Measurements from ENCODE around the gene PTPRT. TPM values are rescaled to one million over a fixed set of nuclear protein-coding genes. Genes with fewer than 3 reads are reported as not detected.

PTPRT gene
- total and polyA plus RNA-seq, 4 donors = 0.14 to 2.8 (median 0.40) TPM

GRCh38 chr20:42313704-42314103, 876.0 kb downstream of the PTPRT start (continued):
- TF ChIP-seq CTCF (IDR thresholded peaks at IDR 0.05; ENCODE audit: low read depth, low read length, missing input control) = no peak
- TF ChIP-seq EGR1 (IDR thresholded peaks at IDR 0.05; ENCODE audit: low read depth in 2 of 2) = no peak

- no peak overlapping the region for H3K4me3 ChIP-seq (ENCODE audit: low read depth in 1 of 3, low read length in 3 of 3)
- WGBS = 63% methylated on average over 4 of the region's 4 CpGs
Observed at GRCh38 chr20:42309050-42309449, 880.7 kb downstream of the PTPRT start.

GRCh38 chr20:42308171-42308570, 881.5 kb downstream of the PTPRT start:
- no peaks in the 10 kb centered on the region for H3K4me1 ChIP-seq (ENCODE audit: control insufficient read depth in 4 of 4, insufficient read depth in 4 of 4, low read length in 3 of 4)
- H3K9me3 ChIP-seq (ENCODE audit: control insufficient read depth in 4 of 4, low read length in 3 of 4) = no peaks in the 10 kb centered on the region
- H3K9ac ChIP-seq (ENCODE audit: low read depth in 1 of 2, low read length in 2 of 2) = no peak overlapping the region
- peaks cover 0 to 3% (median 0%) of the 10 kb centered on the region in 4 donors for H3K27me3 ChIP-seq (ENCODE audit: control insufficient read depth in 4 of 4, insufficient read depth in 4 of 4, low read length in 3 of 4)
- 81% methylated on average over 4 of the region's 4 CpGs for WGBS
- H3K27ac ChIP-seq (ENCODE audit: low read depth in 1 of 2, low read length in 2 of 2) = no peak overlapping the region
- no peak overlapping the region for H3K4me3 ChIP-seq (ENCODE audit: low read depth in 1 of 3, low read length in 3 of 3)
- DNase-seq (ENCODE audit: low spot score) = no peak
- no peak for TF ChIP-seq JUND (IDR thresholded peaks at IDR 0.05)
- no peak for TF ChIP-seq YY1 (IDR thresholded peaks at IDR 0.05)
- TF ChIP-seq REST (IDR thresholded peaks at IDR 0.05) = no peak
- TF ChIP-seq MAX (IDR thresholded peaks at IDR 0.05) = no peak
- no peak for TF ChIP-seq HNF4G (IDR thresholded peaks at IDR 0.05)
- TF ChIP-seq EGR1 (IDR thresholded peaks at IDR 0.05; ENCODE audit: low read depth in 2 of 2) = no peak
- no peaks in the 10 kb centered on the region for H3K36me3 ChIP-seq (ENCODE audit: control insufficient read depth in 4 of 4, insufficient read depth in 3 of 4, low read depth in 1 of 4, low read length in 3 of 4)

More at GRCh38 chr20:42309050-42309449, 880.7 kb downstream of the PTPRT start:
- no peaks in the 10 kb centered on the region for H3K4me1 ChIP-seq (ENCODE audit: control insufficient read depth in 4 of 4, insufficient read depth in 4 of 4, low read length in 3 of 4)
- H3K9ac ChIP-seq (ENCODE audit: low read depth in 1 of 2, low read length in 2 of 2) = no peak overlapping the region
- H3K27me3 ChIP-seq (ENCODE audit: control insufficient read depth in 4 of 4, insufficient read depth in 4 of 4, low read length in 3 of 4) = peaks cover 0 to 3% (median 0%) of the 10 kb centered on the region in 4 donors
- H3K27ac ChIP-seq (ENCODE audit: low read depth in 1 of 2, low read length in 2 of 2) = no peak overlapping the region
- TF ChIP-seq HNF4A (conservative IDR thresholded peaks at IDR 0.05) (no peak), RAD21 (IDR thresholded peaks at IDR 0.05) (no peak), NR2F2 (IDR thresholded peaks at IDR 0.05) (no peak), REST (IDR thresholded peaks at IDR 0.05) (no peak), GABPA (IDR thresholded peaks at IDR 0.05 in 1 of 2, conservative IDR thresholded peaks at IDR 0.05 in 1 of 2) (no peak), FOXA2 (IDR thresholded peaks at IDR 0.05) (no peak)
- no peaks in the 10 kb centered on the region for H3K36me3 ChIP-seq (ENCODE audit: control insufficient read depth in 4 of 4, insufficient read depth in 3 of 4, low read depth in 1 of 4, low read length in 3 of 4)
- no peak for DNase-seq (ENCODE audit: low spot score)
- no peaks in the 10 kb centered on the region for H3K9me3 ChIP-seq (ENCODE audit: control insufficient read depth in 4 of 4, low read length in 3 of 4)

Data from liver (tissue), 9 donors.